Measurements from ENCODE around the gene IL22RA2.

Gene IL22RA2

GRCh38 chr6:137126875-137127485 lies 46.5 kb downstream of the IL22RA2 start:
- Histone ChIP-seq H3K4me1 (ENCODE audit: insufficient read depth, poor library complexity, severe bottlenecking) (peaks cover 4% of the 10 kb centered on the region), H3K36me3 (ENCODE audit: low read depth) (no peaks in the 10 kb centered on the region), H3K27ac (ENCODE audit: poor library complexity, severe bottlenecking) (no peak overlapping the region), H3K9me3 (ENCODE audit: severe bottlenecking) (no peaks in the 10 kb centered on the region), H3K27me3 (ENCODE audit: insufficient read depth, poor library complexity, severe bottlenecking) (no peaks in the 10 kb centered on the region), H3K4me3 (ENCODE audit: severe bottlenecking) (no peak overlapping the region)
- ATAC-seq (ENCODE audit: low read depth) (no peak), DNase-seq (ENCODE audit: low spot score) (no peak)
- TF ChIP-seq, protein P1, sequence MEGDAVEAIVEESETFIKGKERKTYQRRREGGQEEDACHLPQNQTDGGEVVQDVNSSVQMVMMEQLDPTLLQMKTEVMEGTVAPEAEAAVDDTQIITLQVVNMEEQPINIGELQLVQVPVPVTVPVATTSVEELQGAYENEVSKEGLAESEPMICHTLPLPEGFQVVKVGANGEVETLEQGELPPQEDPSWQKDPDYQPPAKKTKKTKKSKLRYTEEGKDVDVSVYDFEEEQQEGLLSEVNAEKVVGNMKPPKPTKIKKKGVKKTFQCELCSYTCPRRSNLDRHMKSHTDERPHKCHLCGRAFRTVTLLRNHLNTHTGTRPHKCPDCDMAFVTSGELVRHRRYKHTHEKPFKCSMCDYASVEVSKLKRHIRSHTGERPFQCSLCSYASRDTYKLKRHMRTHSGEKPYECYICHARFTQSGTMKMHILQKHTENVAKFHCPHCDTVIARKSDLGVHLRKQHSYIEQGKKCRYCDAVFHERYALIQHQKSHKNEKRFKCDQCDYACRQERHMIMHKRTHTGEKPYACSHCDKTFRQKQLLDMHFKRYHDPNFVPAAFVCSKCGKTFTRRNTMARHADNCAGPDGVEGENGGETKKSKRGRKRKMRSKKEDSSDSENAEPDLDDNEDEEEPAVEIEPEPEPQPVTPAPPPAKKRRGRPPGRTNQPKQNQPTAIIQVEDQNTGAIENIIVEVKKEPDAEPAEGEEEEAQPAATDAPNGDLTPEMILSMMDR (IDR thresholded peaks at IDR 0.05; ENCODE audit: poor library complexity, severe bottlenecking) = no peak

DNA sequence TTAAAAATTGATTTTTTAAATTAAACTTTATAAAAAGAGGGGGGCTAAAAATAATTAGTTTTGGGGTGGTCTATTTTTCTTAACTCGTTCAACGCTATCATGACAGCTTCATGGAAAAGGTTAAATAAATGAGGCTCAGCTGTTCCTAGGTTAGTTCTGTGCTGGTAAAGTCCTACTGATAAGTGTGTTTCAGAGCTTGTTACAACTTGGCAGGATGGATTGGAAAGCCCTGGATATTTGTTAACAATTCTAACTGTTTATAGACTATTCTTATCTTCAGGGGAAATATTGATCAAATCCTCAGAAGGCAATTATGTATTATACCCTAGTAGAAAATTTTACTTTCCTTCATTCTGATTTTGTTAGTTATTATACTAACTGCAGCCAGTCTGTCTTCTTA lies 50.4 kb downstream of the IL22RA2 start:
- ATAC-seq (ENCODE audit: low read depth) (no peak), DNase-seq (ENCODE audit: low spot score) (no peak)
- H3K9me3 ChIP-seq (ENCODE audit: severe bottlenecking) = peaks cover 3% of the 10 kb centered on the region
- H3K27ac ChIP-seq (ENCODE audit: poor library complexity, severe bottlenecking) = no peak overlapping the region
- H3K4me3 ChIP-seq (ENCODE audit: severe bottlenecking) = no peak overlapping the region
- peaks cover 4% of the 10 kb centered on the region for H3K4me1 ChIP-seq (ENCODE audit: insufficient read depth, poor library complexity, severe bottlenecking)
- H3K27me3 ChIP-seq (ENCODE audit: insufficient read depth, poor library complexity, severe bottlenecking) = no peaks in the 10 kb centered on the region
- TF ChIP-seq, protein P1 (IDR thresholded peaks at IDR 0.05; ENCODE audit: poor library complexity, severe bottlenecking) = no peak
- H3K36me3 ChIP-seq (ENCODE audit: low read depth) = no peaks in the 10 kb centered on the region

GRCh38 chr6:137122612-137123011 lies 50.8 kb downstream of the IL22RA2 start:
- Histone ChIP-seq H3K9me3 (ENCODE audit: severe bottlenecking) (peaks cover 3% of the 10 kb centered on the region), H3K4me1 (ENCODE audit: insufficient read depth, poor library complexity, severe bottlenecking) (peaks cover 4% of the 10 kb centered on the region), H3K27ac (ENCODE audit: poor library complexity, severe bottlenecking) (no peak overlapping the region), H3K36me3 (ENCODE audit: low read depth) (no peaks in the 10 kb centered on the region), H3K4me3 (ENCODE audit: severe bottlenecking) (no peak overlapping the region), H3K27me3 (ENCODE audit: insufficient read depth, poor library complexity, severe bottlenecking) (no peaks in the 10 kb centered on the region)
- no peak for ATAC-seq (ENCODE audit: low read depth)
- TF ChIP-seq, protein P1 (IDR thresholded peaks at IDR 0.05; ENCODE audit: poor library complexity, severe bottlenecking) = no peak
- DNase-seq (ENCODE audit: low spot score) = no peak

DNA sequence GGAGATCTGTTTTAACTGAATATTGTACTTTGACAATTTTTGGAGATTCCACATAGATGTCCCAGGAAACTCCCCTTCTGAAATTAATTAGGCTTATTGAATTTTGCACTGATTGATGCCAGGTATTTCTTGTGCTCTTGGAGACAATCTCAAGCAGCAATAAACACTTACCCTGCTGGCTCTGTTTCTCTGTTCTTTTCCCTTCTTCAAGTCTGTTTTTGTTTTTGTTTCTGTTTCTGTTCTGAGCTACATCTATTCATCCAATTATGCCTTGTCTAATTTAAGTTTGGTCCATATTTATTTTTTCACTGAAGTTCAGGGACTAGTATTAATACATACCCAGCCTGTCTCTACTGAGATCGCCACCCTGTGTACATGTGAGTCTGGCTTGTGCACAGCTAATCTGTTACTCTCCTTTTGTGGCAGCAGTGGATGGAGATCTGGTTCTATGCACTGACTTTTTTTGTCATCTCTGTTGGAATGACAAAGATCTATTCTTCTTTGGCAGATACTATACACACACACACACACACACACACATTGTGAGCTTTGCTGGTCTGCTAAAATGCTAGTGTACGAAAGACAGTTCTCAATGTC lies 51.9 kb downstream of the IL22RA2 start:
- TF ChIP-seq, protein P1 (IDR thresholded peaks at IDR 0.05; ENCODE audit: poor library complexity, severe bottlenecking) = no peak
- Histone ChIP-seq H3K27ac (ENCODE audit: poor library complexity, severe bottlenecking) (no peak overlapping the region), H3K27me3 (ENCODE audit: insufficient read depth, poor library complexity, severe bottlenecking) (no peaks in the 10 kb centered on the region), H3K4me3 (ENCODE audit: severe bottlenecking) (no peak overlapping the region), H3K4me1 (ENCODE audit: insufficient read depth, poor library complexity, severe bottlenecking) (peaks cover 4% of the 10 kb centered on the region), H3K36me3 (ENCODE audit: low read depth) (no peaks in the 10 kb centered on the region), H3K9me3 (ENCODE audit: severe bottlenecking) (peaks cover 3% of the 10 kb centered on the region)
- DNase-seq (ENCODE audit: low spot score) (no peak), ATAC-seq (ENCODE audit: low read depth) (no peak)

GRCh38 chr6:137120748-137121147 lies 52.7 kb downstream of the IL22RA2 start:
- Histone ChIP-seq H3K9me3 (ENCODE audit: severe bottlenecking) (peaks cover 3% of the 10 kb centered on the region), H3K36me3 (ENCODE audit: low read depth) (no peaks in the 10 kb centered on the region), H3K27me3 (ENCODE audit: insufficient read depth, poor library complexity, severe bottlenecking) (no peaks in the 10 kb centered on the region), H3K27ac (ENCODE audit: poor library complexity, severe bottlenecking) (no peak overlapping the region), H3K4me3 (ENCODE audit: severe bottlenecking) (no peak overlapping the region), H3K4me1 (ENCODE audit: insufficient read depth, poor library complexity, severe bottlenecking) (peaks cover 4% of the 10 kb centered on the region)
- DNase-seq (ENCODE audit: low spot score) = no peak
- TF ChIP-seq, protein P1 (IDR thresholded peaks at IDR 0.05; ENCODE audit: poor library complexity, severe bottlenecking) = no peak
- ATAC-seq (ENCODE audit: low read depth) = no peak

Measured in RWPE2 (cell line).